T-helper 22 cell (primary cell): Measurements from ENCODE around the gene RBM23.
"Not testable (repeated sequence)": the region's sequence is repeated elsewhere in the genome, so short reads cannot be mapped to it uniquely, and the experiment has no call there.

Experiments used
- DNase-seq: peaks from one replicate; pipeline ENCODE4 v3.0.0-alpha.2; 2020; ENCODE audit warnings: low read depth

Gene RBM23

GRCh38 chr14:22918804-22919600 is at the start of gene RBM23:
RBM23 (minus strand) TSS chr14:22919149.
- peak; percentile 99 for DNase-seq

- no peak for DNase-seq
Observed at GRCh38 chr14:22966783-22967269, 47.9 kb upstream of the RBM23 start.

- DNase-seq = not testable (repeated sequence)
Observed at GRCh38 chr14:22965916-22966782, 47.2 kb upstream of the RBM23 start.

DNA sequence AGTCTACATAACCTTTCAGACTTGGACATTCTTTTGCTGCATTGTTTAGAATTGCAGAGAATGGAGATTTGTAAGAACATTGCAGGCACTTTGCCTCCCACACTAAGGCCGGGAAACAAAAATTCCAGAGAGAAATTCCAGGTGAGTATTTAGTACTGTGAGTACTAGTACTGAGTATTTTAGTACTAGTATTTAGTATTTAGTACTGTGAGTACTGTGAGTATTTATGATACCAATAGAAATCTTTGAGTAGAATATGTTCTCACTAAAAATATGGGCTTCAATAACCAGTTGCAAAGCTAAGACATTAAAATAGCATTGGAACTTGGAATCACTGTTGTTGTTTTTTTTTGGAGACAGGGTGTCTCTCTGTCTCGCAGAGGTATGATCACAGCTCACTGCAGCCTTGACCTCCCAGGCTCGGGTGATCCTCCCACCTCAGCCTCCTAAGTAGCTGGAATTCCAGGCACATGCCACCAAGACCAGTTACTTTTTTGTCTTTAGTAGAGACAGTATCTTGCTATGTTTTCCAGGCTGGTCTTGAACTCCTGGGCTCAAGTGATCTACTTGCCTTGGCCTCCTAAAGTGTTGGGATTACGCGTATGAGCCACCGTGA is 43.2 kb upstream of the RBM23 start:
- no peak for DNase-seq

DNA sequence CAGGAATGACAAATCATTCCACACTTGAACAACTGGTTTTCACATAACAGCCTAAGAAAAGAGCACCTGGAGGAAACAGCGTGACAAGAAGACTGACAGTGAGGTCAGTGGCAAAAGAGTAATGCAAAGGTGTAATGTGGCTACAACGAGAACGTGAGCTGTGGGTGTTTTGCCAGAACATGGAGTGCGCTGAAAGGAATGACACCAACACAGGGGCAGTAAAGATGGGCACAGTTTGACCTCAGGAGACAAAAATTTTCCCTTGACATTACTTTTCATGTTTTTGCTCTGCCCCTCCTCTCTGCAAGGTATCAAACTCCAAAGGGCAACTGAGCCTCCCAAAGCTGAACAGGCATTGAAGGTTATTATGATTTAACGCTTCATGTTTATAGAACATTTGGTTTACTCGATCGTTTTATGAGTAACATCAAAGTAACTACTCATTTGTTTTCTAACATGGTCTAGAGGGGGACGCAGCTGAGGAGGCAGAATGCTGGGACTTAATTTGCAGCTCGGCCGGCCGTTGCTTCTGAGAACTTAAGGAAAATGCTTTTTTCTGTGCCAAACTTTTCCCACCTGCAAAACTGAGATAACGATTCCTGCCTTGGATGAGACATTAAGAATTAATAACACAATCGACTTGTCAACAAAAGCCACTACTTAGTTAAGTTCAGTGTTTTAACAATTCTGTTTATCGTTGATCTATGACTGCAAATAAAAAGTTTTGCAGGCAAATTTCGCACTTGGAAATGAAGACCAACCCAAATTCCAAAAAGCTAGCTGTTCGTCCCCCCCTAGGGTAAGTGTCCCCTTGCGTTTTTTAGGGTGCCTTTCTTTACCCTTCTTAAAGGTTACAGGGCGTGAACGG is 37.0 kb upstream of the RBM23 start:
- no peak for DNase-seq

DNA sequence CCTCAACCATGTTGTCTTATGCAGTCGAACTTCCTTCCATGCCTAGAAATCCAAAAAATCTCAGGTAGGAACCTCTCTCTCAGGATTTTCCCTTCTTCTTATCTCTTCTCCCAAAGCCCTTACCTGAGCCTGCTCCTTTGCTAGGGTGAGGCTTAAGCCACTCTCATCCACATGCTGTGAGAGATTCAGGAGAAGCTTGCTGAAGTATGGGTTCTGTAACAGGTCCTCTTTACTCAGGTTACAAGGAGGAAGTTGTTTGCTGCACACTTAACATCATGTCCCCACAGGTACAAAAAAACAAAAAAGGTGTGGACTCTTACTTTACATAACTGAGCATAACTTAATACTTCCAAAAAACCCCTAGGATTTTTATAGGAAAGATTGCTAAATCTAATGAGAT is 33.5 kb upstream of the RBM23 start:
- DNase-seq = no peak

DNA sequence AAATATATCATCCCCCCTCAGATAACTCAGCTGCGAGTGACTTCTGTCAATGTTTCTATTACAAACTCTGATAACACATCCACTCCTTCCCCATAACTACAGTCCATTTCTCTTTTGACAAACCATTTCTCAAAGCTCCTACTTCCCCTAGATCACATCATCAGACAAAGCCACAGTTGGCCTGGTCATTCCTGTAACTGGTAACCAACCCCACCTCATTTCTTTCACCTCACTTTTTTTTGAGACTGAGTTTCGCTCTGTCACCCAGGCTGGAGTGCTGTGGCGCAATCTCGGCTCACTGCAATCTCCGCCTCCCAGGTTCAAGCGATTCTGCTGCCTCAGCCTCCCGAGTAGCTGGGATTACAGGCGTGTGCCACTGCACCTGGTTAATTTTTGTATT is 32.8 kb upstream of the RBM23 start:
- not testable (repeated sequence) for DNase-seq

DNA sequence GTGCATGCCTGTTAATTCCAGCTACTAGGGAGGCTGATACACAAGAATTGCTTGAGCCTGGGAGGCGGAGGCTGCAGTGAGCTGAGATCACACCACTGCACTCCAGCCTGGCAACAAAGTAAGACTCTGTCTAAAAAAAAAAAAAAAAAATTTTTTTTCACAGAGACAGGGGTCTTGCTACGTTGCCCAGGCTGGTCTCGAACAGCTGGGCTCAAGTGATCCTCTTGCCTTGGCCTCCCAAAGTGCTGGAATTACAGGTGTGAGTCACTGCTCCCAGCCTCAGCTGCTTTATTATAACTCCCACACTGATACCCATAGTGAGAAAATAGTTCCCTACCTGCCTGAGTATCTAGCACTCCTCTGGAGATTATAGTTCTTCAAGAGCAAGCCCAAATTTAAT is 26.7 kb upstream of the RBM23 start:
- DNase-seq = no peak

DNA sequence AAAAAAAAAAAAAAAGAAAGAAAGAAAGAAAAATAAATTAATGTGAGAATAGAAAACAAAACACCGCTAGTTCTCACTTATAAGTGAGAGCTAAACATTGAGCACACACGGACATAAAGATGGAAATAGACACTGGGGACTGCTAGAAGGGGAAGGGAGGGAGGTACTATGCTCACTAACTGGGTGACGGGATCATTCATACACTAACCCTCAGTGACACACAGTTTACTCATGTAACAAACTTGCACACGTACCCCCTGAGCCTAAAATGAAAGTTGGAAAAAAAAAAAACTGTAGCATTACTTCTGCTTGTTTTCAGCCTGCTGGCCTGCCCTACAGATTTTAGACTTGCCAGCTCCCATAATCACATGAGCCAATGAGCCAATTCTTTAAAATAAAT is 20.7 kb upstream of the RBM23 start:
- no peak for DNase-seq

GRCh38 chr14:22935156-22935555 is 16.2 kb upstream of the RBM23 start:
- DNase-seq = no peak

GRCh38 chr14:22932146-22932545 is 13.2 kb upstream of the RBM23 start:
- no peak for DNase-seq

DNA sequence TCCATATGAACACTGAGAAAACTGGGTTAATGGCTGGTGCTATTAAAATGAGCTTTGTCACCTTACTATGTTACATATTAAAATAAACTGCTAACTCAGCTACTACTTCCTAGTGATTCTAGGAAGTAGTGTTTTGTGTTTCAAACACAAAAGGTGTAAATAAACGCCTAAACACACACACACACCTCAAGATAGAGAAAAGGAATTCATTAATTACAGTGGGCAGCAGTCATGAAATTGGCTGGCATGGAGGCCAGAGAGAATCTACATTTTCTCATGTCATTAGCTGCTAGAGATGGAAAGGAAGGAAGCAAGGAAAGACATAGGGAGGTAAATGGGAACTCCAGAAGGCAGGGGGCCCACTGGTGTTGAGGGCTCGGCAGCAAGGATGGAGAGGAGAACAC is 11.0 kb upstream of the RBM23 start:
- DNase-seq = no peak

GRCh38 chr14:22929104-22929960 is 10.4 kb upstream of the RBM23 start, which contains the start of gene PRMT5:
PRMT5 (minus strand) TSS chr14:22929376; CDS start chr14:22929361, 15 bp downstream.
- peak; percentile 98 for DNase-seq

GRCh38 chr14:22928237-22929103 is 9.5 kb upstream of the RBM23 start:
- DNase-seq = no peak

DNA sequence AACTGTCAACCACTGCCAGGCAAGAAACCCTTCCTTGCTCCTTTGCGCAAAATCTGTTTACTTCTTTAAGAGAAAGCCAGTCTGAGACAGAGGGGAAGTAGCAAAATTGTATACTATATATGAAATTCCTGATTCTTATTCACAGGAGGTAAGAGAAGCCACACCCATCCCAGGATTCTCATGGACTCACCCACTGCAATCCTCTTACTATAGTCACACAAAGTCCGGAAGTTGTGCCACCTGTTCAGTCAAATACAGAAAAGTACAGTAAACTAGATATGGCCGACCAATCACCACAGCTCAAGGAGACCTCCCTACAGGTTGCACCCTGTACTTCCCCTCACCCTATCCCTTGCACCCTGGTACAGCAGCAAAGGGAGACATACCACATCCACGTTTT is 7.4 kb upstream of the RBM23 start:
- DNase-seq = no peak

DNA sequence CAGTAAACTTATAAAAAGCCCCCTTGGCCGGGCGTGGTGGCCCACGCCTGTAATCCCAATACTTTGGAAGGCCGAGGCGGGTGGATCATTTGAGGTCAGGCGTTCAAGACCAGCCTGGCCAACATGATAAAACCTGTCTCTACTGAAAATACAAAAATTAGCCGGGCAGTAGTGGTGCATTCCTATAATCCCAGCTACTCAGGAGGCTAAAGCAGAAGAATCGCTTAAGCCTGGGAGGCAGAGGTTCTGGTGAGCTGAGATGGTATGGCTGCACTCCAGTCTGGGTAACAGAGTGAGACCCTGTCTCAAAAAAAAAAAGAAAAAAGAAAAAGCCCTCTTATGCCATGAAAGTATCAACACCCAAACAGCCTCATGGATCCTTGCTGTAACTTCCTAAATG is 6.6 kb upstream of the RBM23 start:
- DNase-seq = no peak

- DNase-seq = no peak
Observed at GRCh38 chr14:22923746-22924145, 4.8 kb upstream of the RBM23 start.

DNA sequence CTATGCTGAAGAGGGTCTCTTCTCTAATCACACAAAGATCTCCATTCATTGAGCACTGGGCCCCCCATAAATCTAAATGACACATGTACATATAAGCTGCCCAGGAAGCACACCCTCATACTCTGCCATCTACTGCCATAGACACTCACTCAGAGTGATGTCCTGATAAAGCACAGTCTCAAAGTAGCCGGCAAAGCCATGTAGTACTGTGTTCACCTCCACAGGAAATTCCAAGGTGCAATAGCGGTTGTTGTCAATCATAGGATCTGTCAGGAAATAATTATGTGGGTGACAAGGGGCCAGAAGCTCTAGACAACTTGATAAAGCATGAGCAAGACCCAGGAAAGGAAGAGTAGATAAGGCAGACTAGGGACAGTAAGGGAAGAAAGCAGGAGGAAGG is 3.3 kb upstream of the RBM23 start:
- no peak for DNase-seq

- DNase-seq = no peak
Observed at GRCh38 chr14:22920697-22921096, 1.7 kb upstream of the RBM23 start.

DNA sequence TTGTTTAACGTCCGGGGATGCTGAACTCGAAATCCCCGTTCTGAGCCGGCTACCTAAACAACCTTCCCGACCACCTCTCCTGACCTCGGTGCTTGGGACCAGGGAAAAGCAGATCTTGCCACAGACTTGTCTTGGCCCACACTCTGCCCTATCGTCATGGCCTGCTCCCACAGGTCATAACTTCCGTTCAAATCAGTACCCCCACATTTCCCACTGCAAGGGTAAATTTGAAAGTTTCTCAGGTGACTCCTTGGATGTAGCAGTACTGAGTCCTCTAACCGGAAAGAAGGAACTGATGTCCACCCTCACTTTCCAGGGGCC is 612 bp upstream of the RBM23 start:
- no peak for DNase-seq
